Activated CD4-positive, CD25-positive, alpha-beta regulatory T cell treated with anti-CD3 and anti-CD28 coated beads, Interleukin-2, amount 50 U/mL, for 16 hours (primary cell): ENCODE results near the gene B3GNT5.

ENCODE experiments used
- DNase-seq: peaks from one replicate; pipeline ENCODE4 v3.0.0-alpha.2; 2020; ENCODE audit warnings: low read depth, low spot score

B3GNT5 gene

DNA sequence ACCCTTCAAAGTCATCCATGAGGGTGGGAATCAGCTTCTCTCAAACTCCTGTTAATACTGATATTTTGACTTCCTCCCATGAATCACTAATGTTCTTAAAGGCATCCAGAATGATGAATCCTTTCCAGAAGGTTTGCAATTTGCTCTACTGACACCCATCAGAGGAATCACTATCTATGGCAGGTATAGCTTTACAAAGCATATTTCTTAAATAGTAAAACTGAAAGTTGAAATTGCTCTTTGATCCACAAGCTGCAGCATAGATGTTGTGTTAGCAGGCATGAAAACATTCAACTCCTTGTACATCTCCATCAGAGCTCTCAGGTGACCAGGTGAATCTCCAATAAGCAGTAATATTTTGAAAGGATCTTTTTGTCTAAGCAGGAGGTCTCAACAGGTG is 66.3 kb downstream of the B3GNT5 start:
- no peak for DNase-seq
